HG03460 (cell line): ENCODE measurements around the gene TUBB4B.

Source experiments
- ATAC-seq: cut with Tn5 transposase; IDR thresholded peaks from one replicate; pipeline ENCODE4 v1.9.1; 2021; ENCODE audit not compliant: unreplicated experiment

Gene TUBB4B

DNA sequence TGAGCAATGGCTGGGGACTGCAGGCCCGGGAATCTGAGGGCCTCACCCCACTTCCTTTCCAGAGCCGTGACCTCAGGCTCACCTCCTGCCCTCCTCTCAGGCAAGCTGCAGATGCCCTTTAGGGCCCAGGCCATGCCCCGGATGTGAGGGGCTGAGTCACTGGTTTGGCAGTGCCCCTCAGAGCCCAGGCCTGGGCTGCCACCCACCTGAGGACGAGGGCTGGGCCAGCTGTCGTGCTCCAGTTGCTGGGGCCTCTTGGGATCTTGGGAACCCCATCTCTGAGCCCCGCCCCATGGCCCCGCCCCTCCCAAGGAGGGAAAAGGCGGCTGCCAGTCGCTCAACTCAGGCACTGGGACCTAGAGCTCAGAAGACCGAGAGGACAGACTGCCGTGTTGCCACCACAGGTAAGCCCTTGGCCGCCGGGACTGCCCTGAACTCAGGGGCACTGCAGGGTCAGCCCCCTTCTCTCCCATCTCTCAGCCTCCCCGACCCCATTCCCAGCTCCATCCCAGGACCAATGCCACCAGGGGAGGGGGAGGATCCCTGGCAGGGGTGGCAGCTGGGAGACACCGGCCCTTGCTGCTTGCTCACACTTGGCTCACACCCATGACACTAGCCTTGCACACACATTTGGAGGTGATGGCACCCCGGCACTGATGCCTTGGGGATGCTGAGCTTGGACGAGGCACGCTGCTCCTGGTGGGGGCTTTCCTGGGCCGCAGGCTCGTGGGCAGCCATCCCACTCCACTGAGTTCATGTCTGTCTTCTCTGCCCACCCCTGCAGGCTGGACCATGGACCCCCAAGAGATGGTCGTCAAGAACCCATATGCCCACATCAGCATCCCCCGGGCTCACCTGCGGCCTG is 16.0 kb upstream of the TUBB4B start, which contains the start of gene CYSRT1:
CYSRT1 (plus strand) TSS at position 345 of the 865 bp plus-strand sequence; CDS start at position 793, 448 bp downstream.
- ATAC-seq: no peak

DNA sequence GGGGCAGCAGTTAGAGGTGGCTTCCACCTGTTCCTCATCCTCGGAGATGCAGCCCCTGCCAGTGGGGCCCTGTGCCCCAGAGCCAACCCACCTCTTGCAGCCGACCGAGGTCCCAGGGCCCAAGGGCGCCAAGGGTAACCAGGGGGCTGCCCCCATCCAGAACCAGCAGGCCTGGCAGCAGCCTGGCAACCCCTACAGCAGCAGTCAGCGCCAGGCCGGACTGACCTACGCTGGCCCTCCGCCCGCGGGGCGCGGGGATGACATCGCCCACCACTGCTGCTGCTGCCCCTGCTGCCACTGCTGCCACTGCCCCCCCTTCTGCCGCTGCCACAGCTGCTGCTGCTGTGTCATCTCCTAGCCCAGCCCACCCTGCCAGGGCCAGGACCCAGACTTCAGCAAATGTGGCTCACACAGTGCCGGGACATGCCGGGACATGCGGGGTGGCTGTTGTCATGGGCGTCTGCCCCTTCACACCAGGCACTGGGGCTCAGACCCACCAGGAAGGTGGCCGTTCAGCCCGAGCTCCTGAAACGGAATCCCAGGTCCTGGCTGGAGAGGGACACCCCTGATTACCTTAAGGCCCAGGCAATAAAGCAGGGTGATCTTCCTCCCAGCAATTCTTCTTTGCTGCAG is 15.3 kb upstream of the TUBB4B start:
- ATAC-seq: no peak

DNA sequence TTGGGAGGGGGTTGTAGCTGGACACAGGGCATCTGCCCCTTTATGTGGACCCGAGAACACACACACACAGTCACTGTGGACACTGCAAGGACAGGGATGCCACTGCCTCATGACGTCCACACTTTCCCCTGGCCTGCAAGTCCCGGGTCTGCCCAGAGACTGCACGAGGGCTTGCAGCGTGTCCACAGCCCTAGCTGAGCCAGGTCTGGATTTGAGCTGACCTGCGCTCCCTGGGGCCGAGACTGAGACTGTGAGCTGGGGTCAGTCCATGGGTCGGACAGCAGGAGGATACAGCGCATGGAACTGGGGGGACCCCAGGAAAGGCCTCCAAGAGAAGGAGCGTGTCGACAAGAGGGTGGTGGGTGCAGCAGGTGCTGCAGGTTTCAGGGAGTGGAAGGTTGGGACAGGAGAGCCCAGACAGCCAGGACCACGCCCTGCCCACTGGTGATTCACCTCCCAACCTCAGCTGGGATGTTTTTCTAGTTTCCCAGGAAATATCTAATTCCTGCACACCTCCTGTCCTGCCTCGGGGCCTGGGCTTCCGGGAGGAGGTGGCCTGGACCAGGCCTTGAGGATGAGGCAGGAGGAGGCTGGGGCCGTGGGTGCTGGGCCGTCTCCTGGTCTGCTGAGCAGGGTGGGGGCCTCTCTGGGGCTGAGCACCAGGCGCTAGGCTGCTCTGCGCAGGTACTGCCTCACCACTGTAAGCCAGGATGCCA is 14.6 kb upstream of the TUBB4B start:
- no peak for ATAC-seq

DNA sequence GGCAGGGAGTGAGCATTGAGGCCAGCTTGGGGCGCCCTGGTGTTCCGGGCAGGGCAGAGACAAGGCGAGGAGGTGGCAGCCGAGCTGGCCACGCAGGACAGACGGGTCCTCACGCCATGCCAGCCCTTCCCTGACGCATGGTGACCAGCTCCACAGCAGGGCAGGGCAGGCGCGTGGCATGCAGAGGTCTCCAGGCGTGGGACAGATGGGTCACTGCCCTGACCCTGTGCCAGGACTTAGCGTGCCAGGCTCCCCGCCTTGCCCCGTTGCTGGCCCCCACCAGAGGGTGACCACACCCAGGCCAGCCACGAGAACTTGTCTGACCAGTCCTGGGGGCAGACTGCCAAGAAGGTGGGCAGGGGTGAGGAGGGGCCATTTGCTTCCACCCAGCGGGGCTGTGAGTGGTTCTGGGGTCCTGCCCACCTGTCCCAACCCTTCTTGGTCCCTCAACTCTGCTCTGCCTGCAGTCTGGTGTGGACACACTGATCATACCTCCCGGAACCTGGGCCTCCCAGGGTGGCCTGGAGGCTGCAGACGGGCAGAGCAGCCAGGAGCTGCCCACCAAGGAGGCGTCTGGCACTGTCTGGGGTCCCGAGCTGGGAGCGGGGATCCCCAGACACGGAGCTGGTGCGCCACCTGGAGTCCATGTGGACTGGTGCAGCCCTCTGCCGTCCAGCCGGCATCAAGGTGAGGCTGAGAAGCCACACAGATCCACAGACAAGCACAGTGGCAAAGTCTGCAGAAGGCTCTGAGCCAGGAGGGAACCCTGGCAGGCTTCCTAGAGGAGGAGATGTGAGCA is 13.8 kb upstream of the TUBB4B start, which contains the start of gene RNF224:
RNF224 (plus strand) TSS at position 449 of the 799 bp plus-strand sequence. CDS start 834 bp downstream, outside the sequence.
- ATAC-seq: no peak

DNA sequence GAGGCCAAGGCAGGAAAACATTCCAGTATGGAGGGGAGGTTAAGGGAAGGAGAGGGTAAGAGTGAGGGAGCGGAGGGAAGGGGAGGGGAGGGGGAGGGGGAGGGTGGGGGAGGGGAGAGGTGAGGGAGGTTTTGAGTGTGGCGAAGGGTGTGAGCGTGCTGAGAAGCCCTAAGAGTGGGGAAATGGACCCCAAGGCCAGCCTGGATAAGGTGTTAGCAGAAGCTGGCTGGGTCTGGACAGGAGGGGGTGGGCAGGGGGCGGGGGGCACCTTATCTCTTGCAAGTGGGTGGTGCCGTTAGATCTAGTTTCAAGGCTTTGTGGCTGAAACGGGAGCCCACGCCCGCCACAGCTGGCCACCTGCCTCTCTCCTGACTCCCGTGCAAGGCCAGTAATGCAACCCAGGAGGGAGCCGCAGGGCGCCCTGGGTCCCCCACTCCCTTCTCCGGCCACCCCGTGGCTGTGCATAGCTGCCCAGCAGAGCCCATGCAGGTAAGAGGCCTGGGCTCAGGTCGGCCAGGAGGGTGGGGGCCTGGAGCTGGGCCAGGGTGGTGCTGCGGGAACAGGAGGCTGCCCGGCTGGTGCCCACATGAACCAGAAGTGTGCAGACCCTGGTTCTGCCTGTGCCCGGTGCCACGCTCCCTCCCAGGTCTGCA is 13.1 kb upstream of the TUBB4B start:
- no peak for ATAC-seq

DNA sequence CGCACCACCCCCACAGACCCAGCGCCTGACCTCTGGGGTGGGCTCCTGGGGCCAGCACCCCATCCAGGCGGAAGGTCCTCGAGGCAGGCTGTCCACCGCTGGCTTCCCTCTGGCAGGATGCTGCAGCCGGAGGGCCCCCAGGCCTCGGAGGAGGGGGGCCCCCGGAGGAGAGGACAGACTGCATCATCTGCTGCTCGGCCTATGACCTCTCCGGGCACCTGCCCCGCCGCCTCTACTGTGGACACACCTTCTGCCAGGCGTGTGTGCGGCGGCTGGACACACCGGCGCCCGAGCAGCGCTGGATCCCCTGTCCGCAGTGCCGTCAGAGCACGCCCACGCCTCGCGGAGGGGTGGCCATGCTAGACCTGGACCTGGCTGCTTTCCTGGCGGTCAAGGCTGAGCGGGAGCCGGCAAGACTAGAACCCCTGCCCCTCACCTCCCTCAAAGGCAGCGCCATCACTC is 12.6 kb upstream of the TUBB4B start:
- ATAC-seq: no peak

DNA sequence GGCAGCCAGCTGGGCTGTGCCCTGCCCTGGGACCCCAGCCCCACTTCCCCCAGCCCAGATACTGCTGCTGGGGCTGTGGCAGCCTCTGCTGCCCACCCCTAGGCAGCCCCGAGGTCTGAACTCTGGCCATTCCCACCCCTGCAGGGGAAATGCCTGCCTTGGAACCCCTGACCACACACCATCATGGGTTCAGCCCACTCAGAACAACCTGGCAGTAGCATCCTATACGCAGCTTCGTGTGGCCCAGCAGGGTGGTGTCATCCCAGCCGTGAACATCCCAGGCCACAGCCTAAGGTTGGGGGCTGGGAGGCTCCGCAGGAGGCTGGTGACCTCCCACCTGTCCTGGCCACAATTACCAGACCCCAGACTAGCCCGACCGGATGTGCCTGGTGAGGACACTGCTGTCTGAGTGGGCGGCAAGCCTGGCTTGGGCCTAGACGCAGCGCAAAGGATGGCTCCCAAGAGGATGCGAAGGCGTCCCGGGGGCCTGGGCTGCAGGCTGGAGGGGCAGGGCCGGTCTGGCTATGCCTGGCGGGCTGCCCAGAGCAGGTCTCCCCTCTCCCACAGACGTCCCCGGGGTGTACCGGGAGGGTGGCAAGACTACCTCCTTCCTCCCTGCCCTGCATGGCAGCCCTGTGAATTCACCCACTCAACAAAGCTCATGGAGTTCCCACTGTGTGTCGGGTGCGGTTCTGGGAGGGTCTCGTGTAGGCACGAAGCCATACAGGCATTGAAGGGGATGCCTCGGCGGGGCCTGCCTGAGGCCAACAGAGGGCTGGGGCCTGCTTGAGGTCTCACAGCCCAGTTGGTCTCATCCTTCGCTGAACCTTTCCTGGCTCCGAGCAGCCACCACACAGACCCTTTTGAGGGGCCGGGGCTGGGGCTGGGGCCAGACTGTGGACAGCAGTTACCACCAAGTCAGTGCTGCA is 11.9 kb upstream of the TUBB4B start:
- no peak for ATAC-seq

DNA sequence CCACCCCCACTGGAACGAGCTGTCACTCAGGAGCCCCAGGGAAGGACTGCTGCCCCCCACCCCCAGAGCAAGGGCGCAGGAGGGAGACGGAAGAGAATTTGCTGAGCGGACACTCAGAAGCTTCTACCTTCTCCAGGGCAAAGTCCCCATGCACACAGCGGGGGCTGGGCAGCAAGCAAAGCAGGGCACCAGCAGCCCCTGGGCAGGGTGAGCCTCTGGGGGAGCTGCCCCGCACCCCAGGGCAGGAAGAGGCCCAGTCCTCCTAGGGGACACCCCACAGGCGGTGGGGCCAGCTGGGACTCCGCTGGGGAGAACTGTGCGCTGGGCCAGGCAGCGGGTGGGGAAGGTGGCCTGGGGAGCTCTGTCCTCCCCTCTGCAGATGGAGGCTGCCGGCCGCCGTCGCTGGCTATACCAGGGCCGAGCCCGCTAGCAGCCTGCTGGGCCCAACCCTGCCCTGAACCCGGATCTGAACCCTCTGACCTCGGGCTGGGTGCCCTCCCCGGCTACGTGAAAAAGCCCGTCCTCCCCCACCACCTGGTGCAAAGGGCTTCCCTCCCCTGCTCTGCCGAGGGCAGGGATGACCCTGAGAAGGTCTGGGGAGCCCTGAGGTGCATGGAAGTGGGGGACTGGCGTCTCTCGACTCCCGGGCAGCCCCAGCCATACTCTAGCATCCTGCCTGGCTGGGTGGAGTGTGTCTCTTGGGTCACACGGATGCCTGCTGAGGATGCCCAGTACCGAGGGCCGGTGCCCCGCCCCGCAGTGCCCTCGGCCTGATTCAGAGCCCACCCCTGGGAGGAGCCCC is 11.0 kb upstream of the TUBB4B start:
- ATAC-seq: no peak

DNA sequence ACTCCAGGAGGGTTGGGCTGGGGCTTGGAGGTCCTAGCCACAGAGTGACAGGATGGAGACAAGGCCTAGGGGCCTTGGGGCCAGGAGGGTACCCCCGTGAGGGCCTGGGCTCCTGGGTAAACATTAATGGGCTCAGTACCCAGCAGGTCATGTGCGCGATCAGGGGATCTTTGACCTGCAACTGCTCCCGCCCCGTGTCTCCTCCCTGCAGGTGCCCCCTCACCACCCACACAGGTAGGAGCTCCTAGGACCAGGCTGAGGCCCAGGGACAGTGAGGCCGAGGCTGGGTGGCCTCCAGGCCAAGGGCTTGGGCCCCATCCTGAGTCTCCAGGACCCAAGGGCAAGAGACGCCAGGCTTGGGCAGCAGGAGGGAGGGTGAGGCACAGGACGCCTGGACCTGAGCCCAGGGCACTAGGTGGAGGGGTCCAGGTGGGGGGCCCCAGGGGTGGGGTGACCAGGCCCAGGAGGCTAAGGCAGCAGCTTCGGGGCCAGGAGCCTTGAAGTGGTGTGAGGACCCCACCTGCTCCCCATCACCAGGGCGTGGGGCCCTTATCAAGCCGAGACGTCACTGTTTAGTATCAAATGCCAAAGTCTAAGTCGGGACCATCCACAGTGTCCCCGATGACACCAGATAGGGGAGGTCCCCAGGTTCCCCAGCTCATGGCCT is 10.2 kb upstream of the TUBB4B start, which contains the start of gene SLC34A3:
SLC34A3 (plus strand) TSS at position 197 of the 667 bp plus-strand sequence. CDS start 802 bp downstream, outside the sequence.
- ATAC-seq: no peak

DNA sequence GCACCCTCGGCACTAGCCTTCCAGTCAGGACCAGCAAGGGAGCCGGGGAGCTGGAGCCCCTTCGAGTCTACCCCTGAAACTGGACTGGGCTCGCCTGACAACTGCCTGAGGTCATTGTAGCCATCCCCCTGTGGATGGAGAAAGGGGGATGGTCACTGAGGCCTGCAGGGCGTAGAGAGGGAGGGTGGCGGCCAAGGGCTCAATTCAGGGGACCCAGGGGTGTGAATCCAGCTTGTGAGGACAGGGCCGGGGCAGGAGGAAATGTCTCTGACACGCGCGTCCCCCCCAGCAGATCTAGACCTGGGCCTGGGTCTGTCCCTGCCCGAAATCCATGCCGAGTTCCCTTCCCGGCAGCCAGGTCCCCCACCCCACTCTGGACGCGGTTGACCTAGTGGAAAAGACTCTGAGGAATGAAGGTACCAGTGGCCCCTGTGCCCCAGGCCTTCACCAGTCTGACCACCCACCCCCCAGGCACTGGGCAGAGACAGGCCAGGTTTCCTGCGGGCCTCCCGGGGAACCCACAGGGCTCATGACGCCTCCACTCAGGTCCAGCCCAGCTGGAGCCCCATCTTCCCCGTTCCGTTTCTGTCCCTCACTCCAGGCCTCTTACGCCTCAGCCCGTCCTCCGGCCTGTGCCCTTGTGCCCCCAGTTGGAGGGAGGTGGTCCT is 9.6 kb upstream of the TUBB4B start:
- ATAC-seq: no peak

DNA sequence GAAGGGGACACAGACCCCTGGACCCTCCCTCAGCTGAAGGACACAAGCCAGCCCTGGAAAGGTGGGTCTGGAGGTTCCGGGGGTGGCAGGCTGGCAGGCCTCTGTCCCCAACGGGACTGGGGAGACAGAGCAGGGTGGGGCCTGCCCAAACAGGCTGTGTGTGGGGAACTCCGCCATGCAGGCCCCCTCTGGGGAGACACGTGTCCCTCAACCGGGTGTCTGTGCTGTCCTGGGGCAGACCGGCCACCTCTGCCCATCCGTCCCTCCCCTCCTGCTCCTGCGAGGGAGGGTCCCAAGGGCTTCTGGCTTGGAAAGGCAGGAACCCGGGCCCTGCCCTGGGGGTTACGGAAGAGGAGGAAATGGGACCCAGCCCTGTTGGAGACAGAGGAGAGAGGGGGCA is 9.0 kb upstream of the TUBB4B start:
- ATAC-seq: no peak

DNA sequence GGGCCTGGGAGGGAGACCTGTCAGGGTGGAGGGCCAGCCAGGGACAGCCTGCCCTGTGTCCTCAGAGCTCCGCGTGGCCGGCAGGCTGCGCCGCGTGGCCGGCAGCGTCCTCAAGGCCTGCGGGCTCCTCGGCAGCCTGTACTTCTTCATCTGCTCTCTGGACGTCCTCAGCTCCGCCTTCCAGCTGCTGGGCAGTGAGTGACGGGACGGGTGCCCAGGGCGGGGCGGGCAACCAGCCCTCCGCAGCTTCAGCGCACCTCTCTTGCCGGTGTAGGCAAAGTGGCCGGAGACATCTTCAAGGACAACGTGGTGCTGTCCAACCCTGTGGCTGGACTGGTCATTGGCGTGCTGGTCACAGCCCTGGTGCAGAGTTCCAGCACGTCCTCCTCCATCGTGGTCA is 8.6 kb upstream of the TUBB4B start:
- no peak for ATAC-seq

DNA sequence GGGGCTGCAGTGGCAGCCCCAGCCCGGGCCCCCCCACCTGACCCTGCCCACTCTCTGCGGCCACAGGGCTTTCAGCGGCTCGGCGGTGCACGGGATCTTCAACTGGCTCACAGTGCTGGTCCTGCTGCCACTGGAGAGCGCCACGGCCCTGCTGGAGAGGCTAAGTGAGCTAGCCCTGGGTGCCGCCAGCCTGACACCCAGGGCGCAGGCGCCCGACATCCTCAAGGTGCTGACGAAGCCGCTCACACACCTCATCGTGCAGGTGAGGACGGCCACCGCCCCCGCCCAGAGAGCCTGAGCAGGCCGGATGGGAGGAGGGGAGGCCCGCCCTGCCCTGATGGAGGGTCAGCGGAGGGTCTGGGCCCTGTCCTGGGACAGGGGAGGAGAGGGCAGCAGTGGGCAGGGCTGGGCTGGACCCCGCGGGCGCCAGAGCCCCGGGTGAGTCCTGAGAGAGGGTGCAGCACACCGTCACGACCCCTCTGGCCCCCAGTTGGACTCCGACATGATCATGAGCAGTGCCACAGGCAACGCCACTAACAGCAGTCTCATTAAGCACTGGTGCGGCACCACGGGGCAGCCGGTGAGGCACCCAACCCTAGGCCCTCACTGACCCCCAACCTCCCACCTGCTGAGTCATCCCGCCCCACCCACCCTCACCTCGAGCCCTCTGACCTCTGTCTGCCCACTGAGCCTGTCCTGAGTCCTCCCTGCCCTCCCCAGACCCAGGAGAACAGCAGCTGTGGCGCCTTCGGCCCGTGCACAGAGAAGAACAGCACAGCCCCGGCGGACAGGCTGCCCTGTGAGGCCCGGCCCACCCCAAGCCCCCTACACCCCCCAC is 7.7 kb upstream of the TUBB4B start:
- ATAC-seq: no peak

DNA sequence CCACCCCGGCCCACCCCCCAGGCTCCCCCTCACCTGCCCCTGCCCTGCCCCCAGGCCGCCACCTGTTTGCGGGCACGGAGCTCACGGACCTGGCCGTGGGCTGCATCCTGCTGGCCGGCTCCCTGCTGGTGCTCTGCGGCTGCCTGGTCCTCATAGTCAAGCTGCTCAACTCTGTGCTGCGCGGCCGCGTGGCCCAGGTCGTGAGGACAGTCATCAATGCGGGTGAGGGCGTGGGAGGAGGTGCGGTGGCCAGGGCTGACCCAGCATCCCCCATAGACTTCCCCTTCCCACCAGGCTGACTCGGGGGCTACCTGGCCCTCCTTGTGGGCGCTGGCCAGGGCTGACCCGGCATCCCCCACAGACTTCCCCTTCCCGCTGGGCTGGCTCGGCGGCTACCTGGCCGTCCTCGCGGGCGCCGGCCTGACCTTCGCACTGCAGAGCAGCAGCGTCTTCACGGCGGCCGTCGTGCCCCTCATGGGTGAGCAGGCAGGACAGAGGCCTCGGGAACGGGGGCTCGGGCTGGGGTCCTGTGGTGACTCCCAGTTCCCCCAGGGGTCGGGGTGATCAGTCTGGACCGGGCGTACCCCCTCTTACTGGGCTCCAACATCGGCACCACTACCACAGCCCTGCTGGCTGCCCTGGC is 6.9 kb upstream of the TUBB4B start:
- ATAC-seq: no peak

DNA sequence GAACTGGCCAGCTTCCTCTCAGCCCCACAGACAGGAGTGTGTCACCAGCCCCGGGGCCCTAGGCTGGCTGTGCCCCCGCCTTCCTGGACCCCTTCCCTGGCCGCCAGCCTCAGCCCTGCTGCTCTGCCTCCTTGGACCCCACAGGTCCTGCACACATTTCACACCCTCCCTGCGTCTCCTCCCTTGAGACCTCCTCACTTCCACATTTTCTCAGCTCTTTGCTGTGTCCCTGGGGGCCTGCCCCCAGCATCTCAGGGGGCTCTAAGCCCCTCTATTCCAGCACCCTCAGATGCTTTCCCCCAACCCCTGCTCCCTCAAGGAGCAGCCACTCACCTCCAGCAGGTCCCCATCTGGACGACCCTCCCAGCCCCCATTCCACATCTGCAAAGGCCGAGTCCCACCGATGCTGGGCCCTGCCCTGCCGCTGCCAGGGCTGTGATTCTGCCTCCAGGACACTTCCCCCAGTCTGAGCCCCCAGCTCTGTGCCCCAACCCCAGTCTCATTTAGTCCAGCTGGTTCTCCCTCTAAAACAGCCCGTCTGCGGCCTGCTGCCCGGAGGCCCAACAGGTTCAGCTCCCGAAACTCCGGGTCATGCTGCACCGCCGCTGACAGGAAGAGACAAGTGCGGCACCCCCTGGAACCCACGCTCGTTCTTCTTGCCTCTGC is 6.2 kb upstream of the TUBB4B start:
- ATAC-seq: no peak
